ENCODE data around the gene DCTD.

The DCTD gene

GRCh38 chr4:182862141-182862875 is 54.9 kb downstream of the DCTD start:
- Mint-ChIP-seq H3K27ac (no peak overlapping the region), H3K9me3 (peaks cover 9% of the 10 kb centered on the region), H3K4me1 (no peaks in the 10 kb centered on the region), H3K27me3 (peaks cover 2% of the 10 kb centered on the region), H3K4me3 (no peak overlapping the region), H3K36me3 (peaks cover 4% of the 10 kb centered on the region)
- ATAC-seq (ENCODE audit: low read depth) (no peak), DNase-seq (ENCODE audit: low spot score in 2 of 2) (no peak)

DNA sequence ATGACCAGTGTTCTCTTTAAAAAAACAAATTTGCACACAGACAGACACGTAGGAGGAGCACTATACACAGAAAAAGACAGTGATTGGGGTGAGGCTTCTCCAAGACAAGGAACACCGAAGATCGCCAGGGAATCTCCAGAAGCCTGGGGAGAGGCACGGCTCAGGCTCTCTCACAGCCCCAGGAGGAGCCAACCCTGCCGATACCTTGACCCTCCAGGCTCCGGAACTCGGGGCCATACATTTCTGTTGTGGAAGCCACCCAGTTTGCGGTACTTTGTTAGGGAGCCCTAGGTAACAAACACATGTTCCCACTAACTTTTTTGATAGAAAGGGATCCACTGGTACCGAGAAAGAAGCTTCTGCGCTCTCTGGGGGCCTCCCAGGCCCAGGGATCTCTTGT is 55.8 kb downstream of the DCTD start:
- Mint-ChIP-seq H3K27me3 (peaks cover 2% of the 10 kb centered on the region), H3K4me3 (no peak overlapping the region), H3K9me3 (peaks cover 9% of the 10 kb centered on the region), H3K4me1 (no peaks in the 10 kb centered on the region), H3K27ac (no peak overlapping the region), H3K36me3 (peaks cover 4% of the 10 kb centered on the region)
- DNase-seq (ENCODE audit: low spot score in 2 of 2) (no peak), ATAC-seq (ENCODE audit: low read depth) (no peak)

DNA sequence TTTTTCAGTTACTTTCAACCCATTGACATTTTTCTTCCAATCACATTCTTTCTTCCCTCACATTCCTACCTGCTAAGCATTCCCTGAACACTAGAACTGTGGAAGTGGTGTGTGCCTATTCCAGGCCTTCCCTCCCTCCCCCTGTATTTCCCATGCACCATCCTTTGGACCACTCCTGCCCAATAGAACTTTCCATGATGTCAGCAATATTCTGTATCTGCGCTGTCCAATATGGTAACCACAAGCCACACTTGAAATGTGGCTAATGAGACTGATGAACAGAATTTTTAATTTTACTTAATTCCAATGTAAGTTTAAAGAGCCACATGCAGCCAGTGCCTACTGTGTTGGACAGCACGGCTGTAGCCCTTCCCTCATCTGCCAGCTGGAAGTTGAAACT is 57.5 kb downstream of the DCTD start:
- H3K4me3 Mint-ChIP-seq: no peak overlapping the region
- no peak for DNase-seq (ENCODE audit: low spot score in 2 of 2)
- no peak for ATAC-seq (ENCODE audit: low read depth)
- peaks cover 2% of the 10 kb centered on the region for H3K27me3 Mint-ChIP-seq
- H3K27ac Mint-ChIP-seq: no peak overlapping the region
- H3K9me3 Mint-ChIP-seq: peaks cover 9% of the 10 kb centered on the region
- no peaks in the 10 kb centered on the region for H3K4me1 Mint-ChIP-seq
- peaks cover 10% of the 10 kb centered on the region for H3K36me3 Mint-ChIP-seq

DNA sequence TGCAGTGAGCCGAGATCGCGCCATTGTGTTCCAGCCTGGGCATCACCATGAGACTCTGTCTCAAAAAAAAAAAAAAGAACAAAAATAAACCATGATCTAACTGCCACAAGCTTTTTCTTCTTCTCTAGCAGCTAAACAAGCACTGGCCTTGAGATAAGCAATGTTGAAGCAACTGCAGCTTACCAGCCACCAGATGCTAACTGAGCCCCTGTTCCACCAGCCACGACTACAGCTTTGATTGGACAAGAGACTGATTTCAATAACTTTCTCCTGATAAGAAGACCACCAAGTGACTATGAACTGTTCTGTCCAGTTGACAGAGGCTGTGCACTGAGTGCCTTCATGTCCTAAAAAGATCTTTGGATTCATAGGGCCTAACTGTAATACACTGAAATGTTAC is 58.5 kb downstream of the DCTD start:
- peaks cover 2% of the 10 kb centered on the region for H3K27me3 Mint-ChIP-seq
- no peak for DNase-seq (ENCODE audit: low spot score in 2 of 2)

GRCh38 chr4:182856862-182857261 is 60.3 kb downstream of the DCTD start:
- Mint-ChIP-seq H3K9me3 (peaks cover 12% of the 10 kb centered on the region), H3K4me3 (no peak overlapping the region), H3K27me3 (peaks cover 2% of the 10 kb centered on the region), H3K4me1 (no peaks in the 10 kb centered on the region), H3K36me3 (peaks cover 12% of the 10 kb centered on the region), H3K27ac (no peak overlapping the region)
- no peak for DNase-seq (ENCODE audit: low spot score in 2 of 2)
- ATAC-seq (ENCODE audit: low read depth): no peak

More for the DNA sequence above, 58.5 kb downstream of the DCTD start:
- Mint-ChIP-seq H3K27ac (no peak overlapping the region), H3K4me1 (no peaks in the 10 kb centered on the region), H3K4me3 (no peak overlapping the region), H3K9me3 (peaks cover 12% of the 10 kb centered on the region), H3K36me3 (peaks cover 10% of the 10 kb centered on the region)
- ATAC-seq (ENCODE audit: low read depth): no peak

GRCh38 chr4:182855877-182856276 is 61.3 kb downstream of the DCTD start:
- ATAC-seq (ENCODE audit: low read depth): no peak

GRCh38 chr4:182855312-182855711 is 61.9 kb downstream of the DCTD start:
- Mint-ChIP-seq H3K9me3 (peaks cover 10% of the 10 kb centered on the region), H3K27ac (no peak overlapping the region), H3K27me3 (peaks cover under 1% of the 10 kb centered on the region), H3K36me3 (peaks cover 10% of the 10 kb centered on the region), H3K4me3 (no peak overlapping the region), H3K4me1 (no peaks in the 10 kb centered on the region)
- DNase-seq (ENCODE audit: low spot score in 2 of 2) (no peak), ATAC-seq (ENCODE audit: low read depth) (no peak)

More at GRCh38 chr4:182855877-182856276, 61.3 kb downstream of the DCTD start:
- H3K36me3 Mint-ChIP-seq: peaks cover 10% of the 10 kb centered on the region
- peaks cover 2% of the 10 kb centered on the region for H3K27me3 Mint-ChIP-seq
- no peak for DNase-seq (ENCODE audit: low spot score in 2 of 2)
- H3K4me3 Mint-ChIP-seq: no peak overlapping the region
- H3K9me3 Mint-ChIP-seq: peaks cover 10% of the 10 kb centered on the region
- no peaks in the 10 kb centered on the region for H3K4me1 Mint-ChIP-seq
- H3K27ac Mint-ChIP-seq: no peak overlapping the region

DNA sequence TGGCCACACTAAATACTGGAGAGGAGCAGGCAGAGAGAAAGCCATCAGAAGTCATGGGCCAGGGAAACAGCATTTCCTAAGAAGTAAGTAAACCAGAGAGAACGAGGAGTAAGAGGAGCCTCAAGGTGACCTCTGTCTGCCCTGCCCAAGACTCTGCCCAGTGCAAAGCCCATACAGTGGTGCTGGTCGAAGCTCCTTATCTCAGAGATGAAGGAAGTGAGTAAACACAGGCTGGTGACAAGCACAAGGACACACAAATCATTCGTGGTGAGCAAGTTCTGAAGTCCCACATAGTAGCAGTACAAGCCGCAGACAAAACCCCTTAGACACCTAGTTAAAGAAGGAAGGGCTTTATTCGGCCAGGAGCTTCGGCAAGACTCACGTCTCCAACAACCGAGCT is 62.7 kb downstream of the DCTD start:
- peaks cover 1% of the 10 kb centered on the region for H3K27me3 Mint-ChIP-seq
- peaks cover 10% of the 10 kb centered on the region for H3K36me3 Mint-ChIP-seq
- DNase-seq (ENCODE audit: low spot score in 2 of 2): no peak
- no peak overlapping the region for H3K4me3 Mint-ChIP-seq
- ATAC-seq (ENCODE audit: low read depth): no peak
- no peak overlapping the region for H3K27ac Mint-ChIP-seq
- peaks cover 3% of the 10 kb centered on the region for H3K9me3 Mint-ChIP-seq
- H3K4me1 Mint-ChIP-seq: no peaks in the 10 kb centered on the region

- DNase-seq (ENCODE audit: low spot score in 2 of 2): no peak
- Mint-ChIP-seq H3K27me3 (peaks cover 1% of the 10 kb centered on the region), H3K9me3 (peaks cover 3% of the 10 kb centered on the region), H3K4me1 (no peaks in the 10 kb centered on the region), H3K4me3 (no peak overlapping the region), H3K36me3 (peaks cover 8% of the 10 kb centered on the region), H3K27ac (no peak overlapping the region)
- ATAC-seq (ENCODE audit: low read depth): no peak
Observed at GRCh38 chr4:182853731-182854330, 63.4 kb downstream of the DCTD start.

- Mint-ChIP-seq H3K27ac (no peak overlapping the region), H3K9me3 (no peaks in the 10 kb centered on the region), H3K4me1 (no peaks in the 10 kb centered on the region), H3K4me3 (no peak overlapping the region), H3K36me3 (peaks cover 3% of the 10 kb centered on the region), H3K27me3 (peaks cover 6% of the 10 kb centered on the region)
- no peak for DNase-seq (ENCODE audit: low spot score in 2 of 2)
- ATAC-seq (ENCODE audit: low read depth): no peak
Observed at GRCh38 chr4:182848685-182849084, 68.5 kb downstream of the DCTD start.

GRCh38 chr4:182847576-182848450 is 69.4 kb downstream of the DCTD start:
- H3K4me1 Mint-ChIP-seq: no peaks in the 10 kb centered on the region
- no peaks in the 10 kb centered on the region for H3K9me3 Mint-ChIP-seq
- ATAC-seq (ENCODE audit: low read depth) (no peak), DNase-seq (ENCODE audit: low spot score in 2 of 2) (no peak)
- H3K27ac Mint-ChIP-seq: no peak overlapping the region
- peaks cover 3% of the 10 kb centered on the region for H3K36me3 Mint-ChIP-seq
- no peak overlapping the region for H3K4me3 Mint-ChIP-seq
- peaks cover 8% of the 10 kb centered on the region for H3K27me3 Mint-ChIP-seq

DNA sequence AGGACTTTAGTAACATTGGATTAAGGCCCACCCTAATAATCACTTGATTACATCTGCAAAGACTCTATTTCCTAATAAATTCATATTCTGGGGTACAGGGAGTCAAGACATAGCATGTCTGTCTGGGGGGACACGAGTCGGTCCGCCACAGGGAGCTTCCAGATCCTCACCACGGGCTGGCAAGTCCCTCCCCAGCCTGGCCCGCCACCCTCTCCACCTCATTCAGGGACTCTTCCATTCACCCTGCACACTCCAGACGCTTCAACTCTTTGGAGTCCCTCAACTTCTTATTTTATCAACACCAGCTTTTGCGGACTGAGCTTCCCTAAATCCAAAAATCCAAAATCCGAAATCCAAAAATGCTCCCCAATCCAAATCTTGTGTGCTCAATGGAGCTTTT is 71.2 kb downstream of the DCTD start:
- no peak overlapping the region for H3K4me3 Mint-ChIP-seq
- H3K36me3 Mint-ChIP-seq: no peaks in the 10 kb centered on the region
- no peak for DNase-seq (ENCODE audit: low spot score in 2 of 2)
- no peak overlapping the region for H3K27ac Mint-ChIP-seq
- no peaks in the 10 kb centered on the region for H3K4me1 Mint-ChIP-seq
- ATAC-seq (ENCODE audit: low read depth): no peak
- no peaks in the 10 kb centered on the region for H3K9me3 Mint-ChIP-seq
- peaks cover 8% of the 10 kb centered on the region for H3K27me3 Mint-ChIP-seq

DNA sequence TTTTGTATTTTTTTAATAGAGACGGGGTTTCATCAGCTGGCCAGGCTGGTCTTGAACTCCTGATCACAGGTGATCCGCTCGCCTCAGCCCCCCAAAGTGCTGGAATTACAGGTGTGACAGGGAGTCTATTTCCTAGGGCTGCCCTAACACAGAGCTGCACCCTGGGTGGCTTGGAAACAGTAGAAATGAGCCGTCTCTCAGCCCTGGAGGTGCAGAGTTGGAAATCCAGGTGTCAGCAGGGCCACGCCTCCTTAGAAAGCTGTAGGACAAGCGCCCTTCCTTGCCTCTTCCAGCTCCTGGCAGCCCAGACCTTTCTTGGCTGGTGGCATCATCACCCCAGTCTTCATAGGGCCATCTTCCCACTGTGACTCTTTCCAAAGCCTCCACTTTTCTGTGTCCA is 71.6 kb downstream of the DCTD start:
- Mint-ChIP-seq H3K27me3 (peaks cover 8% of the 10 kb centered on the region), H3K9me3 (no peaks in the 10 kb centered on the region), H3K36me3 (no peaks in the 10 kb centered on the region), H3K4me3 (no peak overlapping the region), H3K4me1 (no peaks in the 10 kb centered on the region), H3K27ac (no peak overlapping the region)
- ATAC-seq (ENCODE audit: low read depth): no peak
- no peak for DNase-seq (ENCODE audit: low spot score in 2 of 2)

GRCh38 chr4:182843808-182844325 is 73.3 kb downstream of the DCTD start:
- Mint-ChIP-seq H3K27ac (no peak overlapping the region), H3K9me3 (no peaks in the 10 kb centered on the region), H3K27me3 (peaks cover 9% of the 10 kb centered on the region), H3K4me3 (no peak overlapping the region), H3K36me3 (no peaks in the 10 kb centered on the region), H3K4me1 (no peaks in the 10 kb centered on the region)
- DNase-seq (ENCODE audit: low spot score in 2 of 2): no peak
- no peak for ATAC-seq (ENCODE audit: low read depth)
